HG03039 (cell line): ENCODE data around the gene NBPF8.
"Not testable (repeated sequence)": the region's sequence is repeated elsewhere in the genome, so short reads cannot be mapped to it uniquely, and the experiment has no call there.

ENCODE experiments used
- ATAC-seq: cut with Tn5 transposase; IDR thresholded peaks from one replicate; pipeline ENCODE4 v1.9.1; 2021; ENCODE audit warnings: mild to moderate bottlenecking, moderate library complexity; ENCODE audit not compliant: unreplicated experiment

The NBPF8 gene

GRCh38 chr1:120414911-120415480 is at the start of gene NBPF8:
TSS of gene NBPF8 (plus strand) at chr1:120415035. CDS start at chr1:120436523, 21,488 bp downstream.
- ATAC-seq: peak; percentile 99

- not testable (repeated sequence) for ATAC-seq
Measured at GRCh38 chr1:120367709-120368108, 47.1 kb upstream of the NBPF8 start.

GRCh38 chr1:120386651-120387050 is 28.2 kb upstream of the NBPF8 start:
- not testable (repeated sequence) for ATAC-seq

- not testable (repeated sequence) for ATAC-seq
Measured at GRCh38 chr1:120388597-120389126, 26.2 kb upstream of the NBPF8 start.

- not testable (repeated sequence) for ATAC-seq
Measured at GRCh38 chr1:120391365-120391764, 23.5 kb upstream of the NBPF8 start.

- ATAC-seq: not testable (repeated sequence)
Measured at GRCh38 chr1:120393316-120394232, 21.3 kb upstream of the NBPF8 start.

GRCh38 chr1:120405348-120405747 is 9.5 kb upstream of the NBPF8 start:
- not testable (repeated sequence) for ATAC-seq

GRCh38 chr1:120414451-120414850 is 384 bp upstream of the NBPF8 start:
- peak; percentile 14 for ATAC-seq

GRCh38 chr1:120415492-120415961 is 692 bp downstream of the NBPF8 start:
- peak; percentile 26 for ATAC-seq

- not testable (repeated sequence) for ATAC-seq
Measured at GRCh38 chr1:120425063-120425462, 10.2 kb downstream of the NBPF8 start.

GRCh38 chr1:120431626-120432025 is 16.8 kb downstream of the NBPF8 start:
- ATAC-seq: not testable (repeated sequence)

- not testable (repeated sequence) for ATAC-seq
Measured at GRCh38 chr1:120433831-120434230, 19.0 kb downstream of the NBPF8 start.

- not testable (repeated sequence) for ATAC-seq
Measured at GRCh38 chr1:120449124-120449523, 34.3 kb downstream of the NBPF8 start.
